K562 (cell line): ENCODE results near the gene SPTLC2. TPM values are rescaled to one million over a fixed set of nuclear protein-coding genes. Genes with fewer than 3 reads are reported as not detected.

Experiments
- ATAC-seq: fragments of 200-7000 bp; cut with Tn5 transposase; 3 replicates; pipeline ENCODE4 v1.9.1; 2020; ENCODE audit warnings: moderate library complexity
- BruUV-seq: library from RNA; stranded (reverse); fragments of 400-500 nt; replicated peaks from 2 replicates; lab custom pipeline; 2021; lab: Mats Ljungman, UMichigan
- CTCF ChIA-PET: fragments of 300-600 bp; formaldehyde crosslinking; extraction: SDS; loops from one replicate; lab custom pipeline; 2021; ENCODE audit warnings: low intra/inter-chr PET ratio; lab: Yijun Ruan, JAX
- POLR2A ChIA-PET: fragments of 300-600, 350-650 bp; sonication (Branson Sonifier 250); formaldehyde crosslinking; extraction: SDS; loops from one replicate; lab custom pipeline; 2021; ENCODE audit warnings: antibody characterized with exemption, inconsistent platforms; lab: Yijun Ruan, JAX
- DNase-seq, 4 experiments: peaks; one replicate each; pipeline versions ENCODE4 v3.0.0 to v3.0.0-alpha.2; 2011 to 2018; ENCODE audit warnings: low spot score in 3 of 4, mixed read lengths in 3 of 4; ENCODE audit errors: extremely low read depth in 1 of 4
- FAIRE-seq: peaks from 2 replicates; lab custom pipeline; 2011; peaks lifted over from hg19 to GRCh38; lab: Jason Lieb, UNC
- H2AFZ ChIP-seq: 2 replicates; pipeline ENCODE4 v1.6.0; 2011; ENCODE audit warnings: low read depth, low read length, control low read depth, inconsistent platforms
- H3K27ac ChIP-seq: fragments of 200-600 bp; 3 replicates; pipeline ENCODE4 v1.8.0; 2011; ENCODE audit warnings: low read depth, mild to moderate bottlenecking, control low read depth, inconsistent platforms, low read length, moderate library complexity, mixed read lengths; ENCODE audit errors: extremely low read depth
- H3K27me3 ChIP-seq, 2 experiments: fragments of 300-600 bp in 1 of 2; 2 replicates in 1 of 2; 3 replicates in 1 of 2; pipeline versions ENCODE4 v1.6.0 to v1.8.0; 2011; ENCODE audit warnings: inconsistent platforms in 2 of 2, low read length in 2 of 2, mild to moderate bottlenecking in 1 of 2, mixed read lengths in 1 of 2, moderate library complexity in 1 of 2; ENCODE audit not compliant: control insufficient read depth in 2 of 2, insufficient read depth in 2 of 2
- H3K36me3 ChIP-seq: fragments of 300-600 bp; 3 replicates; pipeline ENCODE4 v1.8.0; 2011; ENCODE audit warnings: mild to moderate bottlenecking, low read length, inconsistent platforms; ENCODE audit not compliant: control insufficient read depth, insufficient read depth
- H3K4me1 ChIP-seq, 2 experiments: fragments of 200-600 bp in 1 of 2; replicated peaks in 1 of 2; 2 replicates in 1 of 2; 3 replicates in 1 of 2; pipeline versions ENCODE4 v1.5.1 to v1.8.0; 2011; ENCODE audit warnings: inconsistent platforms in 2 of 2, low read length in 2 of 2, mild to moderate bottlenecking in 1 of 2, mixed read lengths in 1 of 2, moderate library complexity in 1 of 2; ENCODE audit not compliant: control insufficient read depth in 2 of 2, insufficient read depth in 2 of 2
- H3K4me2 ChIP-seq: 2 replicates; pipeline ENCODE4 v1.6.1; 2011; ENCODE audit warnings: low read length, control low read depth, inconsistent platforms, mixed read lengths; ENCODE audit not compliant: insufficient read depth
- H3K4me3 ChIP-seq: fragments of 200-600 bp; sonication (generic), shearing (Covaris generic); 2 replicates; pipeline ENCODE4 v1.5.1; 2016; ENCODE audit warnings: control low read depth, inconsistent platforms
- H3K79me2 ChIP-seq: fragments of 200-600 bp; 3 replicates; pipeline ENCODE4 v1.8.0; 2011; ENCODE audit warnings: low read length, inconsistent platforms; ENCODE audit not compliant: control insufficient read depth, insufficient read depth
- H3K9ac ChIP-seq, 2 experiments: 2 replicates each; pipeline versions ENCODE4 v1.6.0 to v1.6.1; 2011; ENCODE audit warnings: low read depth in 2 of 2, low read length in 2 of 2, control low read depth in 1 of 2, inconsistent platforms in 1 of 2, mild to moderate bottlenecking in 1 of 2, mixed read lengths in 1 of 2; ENCODE audit not compliant: insufficient read depth in 1 of 2
- H3K9me1 ChIP-seq: one replicate; pipeline ENCODE4 v1.6.0; 2011; ENCODE audit warnings: inconsistent platforms, mild to moderate bottlenecking, low read length, moderate library complexity; ENCODE audit not compliant: control insufficient read depth, insufficient read depth
- H3K9me3 ChIP-seq: replicated peaks from 2 replicates; pipeline ENCODE4 v1.5.1; 2011; ENCODE audit warnings: low read depth, low read length, inconsistent platforms; ENCODE audit not compliant: control insufficient read depth, insufficient read depth
- H4K20me1 ChIP-seq: replicated peaks from 2 replicates; pipeline ENCODE4 v1.6.1; 2011; ENCODE audit warnings: low read length, inconsistent platforms, mixed read lengths; ENCODE audit not compliant: control insufficient read depth, insufficient read depth
- EP300 ChIP-seq: IDR thresholded peaks from 2 replicates; pipeline ENCODE4 v1.6.1; 2012; ENCODE audit warnings: low read length, improper control_type of control experiment
- FOXA1 ChIP-seq: fragments of 450-650 bp; IDR thresholded peaks from 2 replicates; pipeline ENCODE4 v1.6.1; 2016; ENCODE audit warnings: mild to moderate bottlenecking, borderline replicate concordance
- GABPB1 ChIP-seq: sonication (generic); formaldehyde crosslinking; IDR thresholded peaks from 2 replicates; pipeline ENCODE4 v1.8.0; 2022; ENCODE audit warnings: mild to moderate bottlenecking, missing genetic modification reagents
- PHF20 ChIP-seq: fragments of 450-650 bp; IDR thresholded peaks from 2 replicates; pipeline ENCODE4 v1.6.1; 2018; ENCODE audit not compliant: partially characterized antibody
- PTTG1 ChIP-seq: fragments of 450-650 bp; IDR thresholded peaks from 2 replicates; pipeline ENCODE4 v1.6.1; 2016; ENCODE audit warnings: low read depth, mild to moderate bottlenecking, missing genetic modification characterization, missing compliant biosample characterization
- SMARCA4 ChIP-seq: fragments of 450-650 bp; IDR thresholded peaks from 2 replicates; pipeline ENCODE4 v1.6.1; 2016
- TBL1XR1 ChIP-seq, 2 experiments: IDR thresholded peaks; 2 replicates each; pipeline ENCODE4 v1.6.1; 2012; ENCODE audit warnings: improper control_type of control experiment in 2 of 2, low read length in 2 of 2, mild to moderate bottlenecking in 1 of 2
- ZFP30 ChIP-seq: fragments of 250-450 bp; sonication (Bioruptor Pico); IDR thresholded peaks from 2 replicates; pipeline ENCODE4 v1.8.0; 2022; ENCODE audit warnings: moderate library complexity, mild to moderate bottlenecking, inconsistent platforms, borderline replicate concordance
- ZNF77 ChIP-seq: fragments of 250-450 bp; sonication (Bioruptor Pico); IDR thresholded peaks from 2 replicates; pipeline ENCODE4 v1.5.0; 2020
- WGBS: fragments of 100-300 bp; shearing (Covaris generic); methylation state at CpG from one replicate; pipeline ENCODE4 v1.1.6; 2016; ENCODE audit warnings: low coverage, mixed read lengths; ENCODE audit not compliant: insufficient coverage; ENCODE audit errors: missing lambda C conversion rate; 5-methylcytosine and 5-hydroxymethylcytosine counted together
- in situ Hi-C: fragments of 300-500 bp; cut with MboI; formaldehyde crosslinking; loops from 4 replicates; pipeline ENCODE4 v1.15.0; 2018; ENCODE audit warnings: inconsistent platforms, mixed read lengths
- intact Hi-C: fragments of 100-400 bp; cut with micrococcal nuclease; formaldehyde crosslinking; loops from 2 replicates; pipeline ENCODE4 v1.14.2; 2022
- polyA plus RNA-seq, 8 experiments: library from polyadenylated mRNA; depleted of rRNA in 4 of 8; stranded (reverse) in 5 of 8; unstranded in 3 of 8; fragments of >200 nt; fragmentation: Nextera tagmentation in 2 of 8; fragmentation: Illumina TruSeq in 1 of 8; extraction: Ambion mirVana in 2 of 8; extraction: Trizol in 1 of 8; gene quantifications; 2 replicates each; pipeline versions ENCODE4 v1.2.1 to v1.2.3, GENCODE V29; 2011 to 2014; ENCODE audit warnings: inconsistent platforms in 1 of 8, missing spikeins in 1 of 8
- total RNA-seq, 7 experiments: library from RNA; depleted of rRNA in 6 of 7; stranded (reverse); fragments of >200 nt in 6 of 7; fragmentation: Illumina TruSeq in 2 of 7; extraction: Trizol in 2 of 7; gene quantifications; 2 replicates each; pipeline versions ENCODE4 v1.2.1 to v1.2.3, GENCODE V29; 2011 to 2021; ENCODE audit warnings: low replicate concordance in 1 of 7
- TF ChIP-seq, protein P1 (sequence below): fragments of 200-600 bp; sonication (generic); IDR thresholded peaks from one replicate; pipeline ENCODE4 v1.6.1; 2012; ENCODE audit warnings: mild to moderate bottlenecking, low read depth, low read length, inconsistent platforms

SPTLC2 gene
- total and polyA plus RNA-seq, 9 of the 15 experiments (the other 6 are each of a cell fraction or from before 2014, with no cell fraction given): 4.5 to 30.4 (median 14.0) TPM

- H3K9ac ChIP-seq: no peak overlapping the region
- H3K79me2 ChIP-seq: no peaks in the 10 kb centered on the region
- no peaks in the 10 kb centered on the region for H3K9me3 ChIP-seq
- intact Hi-C loops (no loop called here), in situ Hi-C loops (no loop called here)
- CTCF ChIA-PET: no interaction called here
- H3K27me3 ChIP-seq: no peaks in the 10 kb centered on the region
- no peak overlapping the region for H3K4me3 ChIP-seq
- no peaks in the 10 kb centered on the region for H4K20me1 ChIP-seq
- no peak overlapping the region for H3K27ac ChIP-seq
- no peak for FAIRE-seq
- POLR2A ChIA-PET: no interaction called here
- no peak overlapping the region for H2AFZ ChIP-seq
- peaks cover 29% of the 10 kb centered on the region for H3K36me3 ChIP-seq
- peaks cover 0 to 5% of the 10 kb centered on the region in 2 experiments; a peak in 1 of 5 replicates for H3K4me1 ChIP-seq
- no peak overlapping the region for H3K4me2 ChIP-seq
- H3K9me1 ChIP-seq: no peaks in the 10 kb centered on the region
- ATAC-seq: no peak
- no TSS peak for BruUV-seq
- DNase-seq: no peak
- 94% methylated on average over 3 of the region's 3 CpGs for WGBS
- no peak for TF ChIP-seq PHF20
- TF ChIP-seq, protein P1, sequence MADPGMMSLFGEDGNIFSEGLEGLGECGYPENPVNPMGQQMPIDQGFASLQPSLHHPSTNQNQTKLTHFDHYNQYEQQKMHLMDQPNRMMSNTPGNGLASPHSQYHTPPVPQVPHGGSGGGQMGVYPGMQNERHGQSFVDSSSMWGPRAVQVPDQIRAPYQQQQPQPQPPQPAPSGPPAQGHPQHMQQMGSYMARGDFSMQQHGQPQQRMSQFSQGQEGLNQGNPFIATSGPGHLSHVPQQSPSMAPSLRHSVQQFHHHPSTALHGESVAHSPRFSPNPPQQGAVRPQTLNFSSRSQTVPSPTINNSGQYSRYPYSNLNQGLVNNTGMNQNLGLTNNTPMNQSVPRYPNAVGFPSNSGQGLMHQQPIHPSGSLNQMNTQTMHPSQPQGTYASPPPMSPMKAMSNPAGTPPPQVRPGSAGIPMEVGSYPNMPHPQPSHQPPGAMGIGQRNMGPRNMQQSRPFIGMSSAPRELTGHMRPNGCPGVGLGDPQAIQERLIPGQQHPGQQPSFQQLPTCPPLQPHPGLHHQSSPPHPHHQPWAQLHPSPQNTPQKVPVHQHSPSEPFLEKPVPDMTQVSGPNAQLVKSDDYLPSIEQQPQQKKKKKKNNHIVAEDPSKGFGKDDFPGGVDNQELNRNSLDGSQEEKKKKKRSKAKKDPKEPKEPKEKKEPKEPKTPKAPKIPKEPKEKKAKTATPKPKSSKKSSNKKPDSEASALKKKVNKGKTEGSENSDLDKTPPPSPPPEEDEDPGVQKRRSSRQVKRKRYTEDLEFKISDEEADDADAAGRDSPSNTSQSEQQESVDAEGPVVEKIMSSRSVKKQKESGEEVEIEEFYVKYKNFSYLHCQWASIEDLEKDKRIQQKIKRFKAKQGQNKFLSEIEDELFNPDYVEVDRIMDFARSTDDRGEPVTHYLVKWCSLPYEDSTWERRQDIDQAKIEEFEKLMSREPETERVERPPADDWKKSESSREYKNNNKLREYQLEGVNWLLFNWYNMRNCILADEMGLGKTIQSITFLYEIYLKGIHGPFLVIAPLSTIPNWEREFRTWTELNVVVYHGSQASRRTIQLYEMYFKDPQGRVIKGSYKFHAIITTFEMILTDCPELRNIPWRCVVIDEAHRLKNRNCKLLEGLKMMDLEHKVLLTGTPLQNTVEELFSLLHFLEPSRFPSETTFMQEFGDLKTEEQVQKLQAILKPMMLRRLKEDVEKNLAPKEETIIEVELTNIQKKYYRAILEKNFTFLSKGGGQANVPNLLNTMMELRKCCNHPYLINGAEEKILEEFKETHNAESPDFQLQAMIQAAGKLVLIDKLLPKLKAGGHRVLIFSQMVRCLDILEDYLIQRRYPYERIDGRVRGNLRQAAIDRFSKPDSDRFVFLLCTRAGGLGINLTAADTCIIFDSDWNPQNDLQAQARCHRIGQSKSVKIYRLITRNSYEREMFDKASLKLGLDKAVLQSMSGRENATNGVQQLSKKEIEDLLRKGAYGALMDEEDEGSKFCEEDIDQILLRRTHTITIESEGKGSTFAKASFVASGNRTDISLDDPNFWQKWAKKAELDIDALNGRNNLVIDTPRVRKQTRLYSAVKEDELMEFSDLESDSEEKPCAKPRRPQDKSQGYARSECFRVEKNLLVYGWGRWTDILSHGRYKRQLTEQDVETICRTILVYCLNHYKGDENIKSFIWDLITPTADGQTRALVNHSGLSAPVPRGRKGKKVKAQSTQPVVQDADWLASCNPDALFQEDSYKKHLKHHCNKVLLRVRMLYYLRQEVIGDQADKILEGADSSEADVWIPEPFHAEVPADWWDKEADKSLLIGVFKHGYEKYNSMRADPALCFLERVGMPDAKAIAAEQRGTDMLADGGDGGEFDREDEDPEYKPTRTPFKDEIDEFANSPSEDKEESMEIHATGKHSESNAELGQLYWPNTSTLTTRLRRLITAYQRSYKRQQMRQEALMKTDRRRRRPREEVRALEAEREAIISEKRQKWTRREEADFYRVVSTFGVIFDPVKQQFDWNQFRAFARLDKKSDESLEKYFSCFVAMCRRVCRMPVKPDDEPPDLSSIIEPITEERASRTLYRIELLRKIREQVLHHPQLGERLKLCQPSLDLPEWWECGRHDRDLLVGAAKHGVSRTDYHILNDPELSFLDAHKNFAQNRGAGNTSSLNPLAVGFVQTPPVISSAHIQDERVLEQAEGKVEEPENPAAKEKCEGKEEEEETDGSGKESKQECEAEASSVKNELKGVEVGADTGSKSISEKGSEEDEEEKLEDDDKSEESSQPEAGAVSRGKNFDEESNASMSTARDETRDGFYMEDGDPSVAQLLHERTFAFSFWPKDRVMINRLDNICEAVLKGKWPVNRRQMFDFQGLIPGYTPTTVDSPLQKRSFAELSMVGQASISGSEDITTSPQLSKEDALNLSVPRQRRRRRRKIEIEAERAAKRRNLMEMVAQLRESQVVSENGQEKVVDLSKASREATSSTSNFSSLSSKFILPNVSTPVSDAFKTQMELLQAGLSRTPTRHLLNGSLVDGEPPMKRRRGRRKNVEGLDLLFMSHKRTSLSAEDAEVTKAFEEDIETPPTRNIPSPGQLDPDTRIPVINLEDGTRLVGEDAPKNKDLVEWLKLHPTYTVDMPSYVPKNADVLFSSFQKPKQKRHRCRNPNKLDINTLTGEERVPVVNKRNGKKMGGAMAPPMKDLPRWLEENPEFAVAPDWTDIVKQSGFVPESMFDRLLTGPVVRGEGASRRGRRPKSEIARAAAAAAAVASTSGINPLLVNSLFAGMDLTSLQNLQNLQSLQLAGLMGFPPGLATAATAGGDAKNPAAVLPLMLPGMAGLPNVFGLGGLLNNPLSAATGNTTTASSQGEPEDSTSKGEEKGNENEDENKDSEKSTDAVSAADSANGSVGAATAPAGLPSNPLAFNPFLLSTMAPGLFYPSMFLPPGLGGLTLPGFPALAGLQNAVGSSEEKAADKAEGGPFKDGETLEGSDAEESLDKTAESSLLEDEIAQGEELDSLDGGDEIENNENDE: no peak
- no peak for TF ChIP-seq TBL1XR1 (IDR thresholded peaks at IDR 0.05; ENCODE audit: low read length in 2 of 2)
- no peak for TF ChIP-seq EP300
- no peak for TF ChIP-seq ZFP30
- TF ChIP-seq PTTG1 (tag): no peak
- no peak for TF ChIP-seq FOXA1
- no peak for TF ChIP-seq GABPB1 (CRISPR knock-in tag)
- TF ChIP-seq ZNF77 (CRISPR knock-in tag): no peak
- no peak for TF ChIP-seq SMARCA4
Measured at GRCh38 chr14:77543637-77544334, 72.7 kb downstream of the SPTLC2 start.
